Erythroblast (primary cell): Measurements from ENCODE around the gene CTNNA3.

Experiments
- DNase-seq, 2 experiments: peaks; one replicate each; lab custom pipeline; 2025; lab: John Stamatoyannopoulos, UW
- GATA1 ChIP-seq: IDR thresholded peaks from 2 replicates; pipeline ENCODE4 v1.6.1; 2011; ENCODE audit warnings: low read depth, mild to moderate bottlenecking, control low read depth, low read length, moderate library complexity
- POLR2A ChIP-seq: IDR thresholded peaks from 2 replicates; pipeline ENCODE4 v1.6.1; 2011; ENCODE audit warnings: mild to moderate bottlenecking, low read length

Gene CTNNA3

DNA sequence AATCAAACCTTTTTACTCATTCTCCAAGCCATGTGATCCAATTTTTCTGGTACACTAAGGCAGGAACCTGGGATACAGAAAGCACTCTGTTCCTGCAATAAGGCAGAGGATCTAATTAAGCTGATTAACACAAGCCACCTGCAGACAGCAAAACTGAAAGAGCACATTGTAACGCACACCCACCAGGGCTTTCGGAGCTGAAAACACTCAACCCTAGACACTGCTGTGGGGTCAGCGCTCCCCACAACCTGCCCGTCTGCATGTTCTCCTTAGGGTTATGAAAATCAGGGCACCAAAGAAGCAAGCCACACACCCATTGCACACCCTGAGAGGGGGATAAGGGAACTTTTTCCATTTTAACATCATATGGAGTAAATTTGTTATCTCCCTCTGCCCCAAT is 1792.4 kb downstream of the CTNNA3 start:
- TF ChIP-seq POLR2A (no peak), GATA1 (no peak)
- no peak for DNase-seq

DNA sequence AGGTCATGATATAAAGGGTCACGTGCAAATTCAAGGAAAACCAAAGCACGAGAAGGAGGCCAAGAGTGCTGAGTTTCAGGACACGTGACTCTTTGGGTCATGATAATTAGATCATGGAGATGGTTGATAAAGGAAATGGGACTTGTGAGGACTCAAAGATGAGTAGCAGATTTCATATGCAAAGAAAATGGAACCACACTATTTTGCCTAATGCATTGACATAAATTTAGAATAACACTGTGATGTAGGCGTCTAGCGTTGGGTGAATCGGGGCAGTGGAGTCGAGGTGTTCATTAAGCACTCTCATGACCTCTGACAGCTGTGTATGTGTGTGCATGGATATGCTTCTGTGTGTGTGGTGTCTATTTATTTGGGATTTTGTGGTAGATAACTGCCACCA is 1795.7 kb downstream of the CTNNA3 start:
- DNase-seq, result no peak
- TF ChIP-seq GATA1 (no peak), POLR2A (no peak)

DNA sequence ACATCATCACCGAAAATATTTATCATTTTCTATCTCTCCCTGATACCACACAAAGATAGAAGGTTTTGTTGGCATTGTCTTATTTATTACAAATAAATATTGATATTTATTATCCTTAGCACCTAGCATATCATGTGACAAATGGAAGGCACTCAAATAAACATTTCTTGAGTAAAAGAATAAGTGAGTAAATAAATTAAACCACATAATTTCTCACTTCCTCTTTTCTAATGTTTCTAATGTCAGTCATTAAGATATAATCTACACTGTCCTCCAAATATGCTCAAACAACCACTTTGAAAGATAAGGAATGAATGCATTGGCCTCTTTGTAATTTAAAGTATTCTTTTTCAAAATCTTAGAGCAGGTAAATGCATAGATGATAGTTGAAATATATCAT is 1797.9 kb downstream of the CTNNA3 start:
- no peak for DNase-seq
- TF ChIP-seq POLR2A (no peak), GATA1 (no peak)

DNA sequence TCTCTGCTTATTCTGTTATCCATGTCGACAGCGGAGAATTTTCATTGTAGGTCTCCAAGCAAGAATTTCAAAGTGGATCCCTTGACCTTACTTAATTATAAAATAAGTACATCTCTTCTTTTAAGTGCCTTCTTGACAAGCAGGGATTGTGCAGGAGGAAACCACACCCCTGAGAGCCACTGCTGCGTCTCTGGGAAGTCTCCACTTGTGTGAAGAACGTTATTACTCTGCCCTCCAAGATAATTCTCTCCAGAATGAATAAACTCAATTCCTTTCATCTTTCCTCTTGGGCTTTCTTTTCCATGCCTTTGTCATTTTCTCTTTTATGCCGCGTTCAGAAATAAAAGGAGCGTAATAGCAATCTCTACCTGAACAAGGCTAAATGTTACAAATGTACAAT is 1801.0 kb downstream of the CTNNA3 start:
- TF ChIP-seq POLR2A (no peak), GATA1 (no peak)
- no peak for DNase-seq

DNA sequence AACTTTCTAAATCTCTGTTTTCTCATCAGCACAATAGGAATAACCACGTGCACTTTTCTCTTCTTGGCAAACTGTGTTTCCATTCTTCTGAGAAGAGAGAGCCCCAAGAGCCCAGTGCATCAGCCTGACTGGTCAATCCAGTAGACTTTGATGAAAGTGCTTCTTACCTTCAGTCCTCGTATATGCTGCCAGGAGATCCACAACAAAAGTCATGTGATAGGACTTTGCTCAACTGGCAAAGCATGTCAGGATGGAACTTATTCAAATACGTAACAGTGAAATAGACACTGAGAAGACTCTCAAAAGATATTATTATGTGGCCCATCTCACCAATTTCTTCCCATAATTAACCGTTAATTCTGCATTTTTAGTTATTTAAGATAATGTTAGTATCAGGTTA is 1801.6 kb downstream of the CTNNA3 start:
- DNase-seq, result no peak
- TF ChIP-seq GATA1 (no peak), POLR2A (no peak)

DNA sequence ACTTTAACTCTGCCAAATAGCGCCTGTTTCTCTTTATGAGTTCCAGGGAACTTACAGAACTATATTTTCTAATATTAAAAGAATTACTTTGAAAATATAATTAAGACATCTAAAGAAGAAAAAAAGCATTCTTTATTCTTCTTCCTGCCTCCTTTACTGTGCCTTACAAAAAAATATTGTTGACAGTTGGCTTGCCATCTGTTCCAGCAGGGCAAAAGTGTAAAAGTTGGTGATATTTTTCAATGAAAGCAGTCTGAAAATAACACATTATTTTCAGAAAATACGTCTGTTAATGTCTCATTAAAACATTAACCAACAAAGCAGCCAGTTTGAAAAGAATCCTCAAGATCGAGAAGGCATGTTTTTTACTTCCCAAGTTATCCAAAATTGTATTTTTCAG is 1802.3 kb downstream of the CTNNA3 start:
- no peak for TF ChIP-seq GATA1
- no peak for TF ChIP-seq POLR2A
- no peak for DNase-seq

DNA sequence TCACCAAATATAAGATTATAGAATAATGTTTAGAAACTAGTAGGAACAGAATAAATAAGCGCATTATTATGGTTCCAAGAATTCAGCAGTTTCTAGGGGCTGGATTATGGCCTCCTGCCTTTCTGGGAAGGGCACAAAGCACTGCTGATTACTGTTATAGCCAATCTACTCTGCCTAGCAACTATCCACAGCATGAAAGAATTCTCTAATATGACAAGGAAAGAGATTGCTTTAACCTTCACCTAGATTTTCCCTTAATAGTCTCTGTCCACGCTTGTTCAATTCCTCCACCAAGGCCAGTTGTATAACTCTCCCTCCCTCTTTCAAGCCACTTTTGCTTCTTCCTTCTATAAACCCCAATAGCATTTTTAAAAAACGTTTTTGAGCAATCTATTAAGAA is 1803.7 kb downstream of the CTNNA3 start:
- TF ChIP-seq POLR2A (no peak), GATA1 (no peak)

DNA sequence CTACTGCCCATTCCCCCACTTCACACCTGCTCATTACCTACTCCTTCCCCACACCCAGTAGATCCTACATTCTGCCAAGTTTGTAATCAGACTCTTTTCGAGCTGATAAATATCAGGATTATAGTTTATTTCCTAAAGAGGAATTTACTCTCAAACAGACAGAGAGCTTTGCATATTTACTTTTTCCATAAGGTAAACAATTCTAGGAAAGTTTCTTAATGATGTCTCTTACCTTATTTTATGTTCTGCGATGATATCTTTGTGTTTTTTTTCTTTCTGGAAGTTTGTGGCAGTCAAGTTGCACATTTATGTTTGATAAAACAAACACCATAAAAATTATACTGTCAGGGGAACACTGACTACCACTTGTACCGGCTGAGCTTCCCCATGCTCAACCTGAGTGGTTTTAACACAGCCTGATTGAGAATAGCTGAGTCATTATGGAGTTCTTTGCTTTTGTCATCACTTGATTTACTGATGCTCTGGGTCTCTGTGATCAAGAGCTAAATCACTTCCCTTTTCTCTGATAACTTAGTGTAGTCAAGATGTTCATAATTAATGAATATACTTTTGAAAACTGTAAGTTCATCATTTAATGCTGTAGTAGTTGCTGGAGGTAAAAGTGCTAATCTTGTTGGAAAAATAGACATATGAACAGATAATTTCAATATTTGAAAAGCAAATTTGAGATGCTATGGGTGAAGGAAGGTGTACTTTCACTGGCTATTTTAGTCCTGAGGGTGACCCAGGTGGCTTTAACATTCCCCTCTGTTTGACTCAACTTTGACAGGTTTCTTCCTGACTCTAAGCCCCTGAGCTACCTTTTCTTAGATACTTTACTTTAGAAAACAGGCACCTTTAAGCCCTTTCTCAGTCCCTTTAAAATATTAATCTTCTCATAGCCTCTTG is 1804.7 kb downstream of the CTNNA3 start:
- no peak for DNase-seq
- TF ChIP-seq POLR2A (no peak), GATA1 (no peak)

More for the DNA sequence above, 1803.7 kb downstream of the CTNNA3 start:
- DNase-seq, result no peak

DNA sequence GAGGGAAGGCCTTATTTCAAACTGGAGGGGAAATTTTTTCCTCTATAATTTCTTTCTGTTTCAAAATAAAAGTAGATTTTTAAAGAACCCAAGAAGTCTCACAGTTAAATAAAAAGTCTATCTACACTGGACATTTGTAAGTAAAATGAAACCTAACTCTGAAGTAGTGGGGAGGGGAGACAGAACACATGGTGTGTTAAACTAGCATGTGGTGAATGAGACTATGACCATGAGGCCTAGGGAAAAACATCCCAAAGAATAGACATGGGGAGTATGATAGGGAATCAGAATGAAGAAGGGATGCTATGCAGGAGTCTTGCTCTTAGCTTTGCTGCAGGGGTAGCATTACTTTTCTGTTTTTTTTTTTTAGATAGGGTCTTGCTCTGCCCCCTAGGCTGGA is 1831.5 kb downstream of the CTNNA3 start:
- TF ChIP-seq GATA1 (no peak), POLR2A (no peak)
- no peak for DNase-seq

DNA sequence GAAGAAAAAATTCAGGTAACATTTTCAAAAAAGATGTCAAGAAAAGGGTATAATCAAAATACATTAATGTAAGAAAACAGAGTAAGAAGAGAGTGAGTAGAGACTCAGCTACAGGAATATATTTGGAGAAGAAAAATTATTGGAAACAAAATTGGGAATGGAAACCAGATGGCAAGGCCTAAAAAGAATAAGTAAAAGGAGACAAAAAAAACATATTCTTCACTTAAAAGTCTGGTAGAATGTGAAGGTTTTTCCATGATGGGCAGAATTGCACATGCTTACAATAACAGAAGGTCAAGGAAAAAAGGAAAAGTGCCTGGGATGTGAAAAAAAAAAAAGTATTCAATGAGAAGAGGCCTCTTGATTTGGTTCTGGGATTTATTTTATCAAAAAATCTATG is 1832.0 kb downstream of the CTNNA3 start:
- no peak for DNase-seq
- TF ChIP-seq POLR2A (no peak), GATA1 (no peak)
